ENCODE data around the gene GNGT2.

The GNGT2 gene

DNA sequence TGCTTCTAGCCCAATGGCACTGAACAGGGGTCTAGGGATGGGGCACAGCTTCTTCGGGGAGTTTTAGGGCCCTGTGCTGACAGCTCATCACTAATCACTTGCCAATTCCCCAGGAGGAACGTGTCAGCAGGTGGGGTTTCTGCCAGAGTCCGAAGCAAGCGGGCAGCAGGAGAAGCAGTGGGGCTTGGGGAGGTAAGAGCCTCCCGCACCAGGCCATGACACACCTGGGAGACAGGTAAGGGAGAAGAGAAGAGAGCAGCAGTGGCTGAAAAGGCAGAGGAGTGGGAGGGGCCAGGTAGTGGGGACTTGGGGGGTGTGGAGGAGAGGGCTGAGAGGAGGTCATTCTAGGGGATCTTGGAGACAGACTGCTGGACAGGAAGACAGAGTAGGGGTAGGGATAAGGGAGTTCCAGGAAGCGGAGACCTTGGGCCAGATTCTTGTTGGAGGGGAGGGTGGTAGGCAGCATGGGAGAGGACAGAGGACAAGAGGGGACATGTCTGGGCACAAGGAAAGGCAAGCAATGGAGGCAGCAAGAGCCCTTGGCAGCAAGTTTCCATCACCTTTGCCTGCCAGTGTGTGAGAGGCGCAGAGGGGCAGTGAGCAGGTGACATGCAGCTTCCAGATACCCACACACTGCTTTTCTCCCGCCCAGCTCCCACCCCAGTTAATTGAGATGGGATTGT, 15.3 kb upstream of the GNGT2 start:
- in situ Hi-C loops (cut with HindIII; ENCODE audit: low sequenced_read_pairs): no loop called here
- H3K4me3 ChIP-seq (ENCODE audit: low read depth, low read length): no peak overlapping the region
- no peak for DNase-seq (ENCODE audit: low read depth, low spot score)
- TF ChIP-seq, protein P1, sequence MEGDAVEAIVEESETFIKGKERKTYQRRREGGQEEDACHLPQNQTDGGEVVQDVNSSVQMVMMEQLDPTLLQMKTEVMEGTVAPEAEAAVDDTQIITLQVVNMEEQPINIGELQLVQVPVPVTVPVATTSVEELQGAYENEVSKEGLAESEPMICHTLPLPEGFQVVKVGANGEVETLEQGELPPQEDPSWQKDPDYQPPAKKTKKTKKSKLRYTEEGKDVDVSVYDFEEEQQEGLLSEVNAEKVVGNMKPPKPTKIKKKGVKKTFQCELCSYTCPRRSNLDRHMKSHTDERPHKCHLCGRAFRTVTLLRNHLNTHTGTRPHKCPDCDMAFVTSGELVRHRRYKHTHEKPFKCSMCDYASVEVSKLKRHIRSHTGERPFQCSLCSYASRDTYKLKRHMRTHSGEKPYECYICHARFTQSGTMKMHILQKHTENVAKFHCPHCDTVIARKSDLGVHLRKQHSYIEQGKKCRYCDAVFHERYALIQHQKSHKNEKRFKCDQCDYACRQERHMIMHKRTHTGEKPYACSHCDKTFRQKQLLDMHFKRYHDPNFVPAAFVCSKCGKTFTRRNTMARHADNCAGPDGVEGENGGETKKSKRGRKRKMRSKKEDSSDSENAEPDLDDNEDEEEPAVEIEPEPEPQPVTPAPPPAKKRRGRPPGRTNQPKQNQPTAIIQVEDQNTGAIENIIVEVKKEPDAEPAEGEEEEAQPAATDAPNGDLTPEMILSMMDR (IDR thresholded peaks at IDR 0.05; ENCODE audit: low read depth, low read length): no peak

DNA sequence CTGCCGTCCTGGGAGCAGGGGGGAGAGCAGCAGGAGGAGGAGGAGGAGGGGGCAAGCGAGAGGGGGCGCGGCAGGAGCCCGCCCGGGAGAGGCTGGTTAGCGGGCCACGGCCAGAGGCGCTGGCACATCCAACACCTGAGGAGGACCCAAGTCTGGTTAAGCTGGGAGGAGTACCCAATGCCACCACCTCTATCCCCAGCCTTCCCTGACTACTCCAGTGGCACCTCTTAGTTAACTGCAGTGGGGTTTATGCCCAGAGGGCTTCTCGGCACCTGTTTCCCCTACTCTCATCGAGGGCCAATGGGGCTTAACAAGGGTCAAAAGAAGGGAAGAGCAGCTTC, 14.6 kb upstream of the GNGT2 start:
- H3K4me3 ChIP-seq (ENCODE audit: low read depth, low read length): no peak overlapping the region
- in situ Hi-C loops (cut with HindIII; ENCODE audit: low sequenced_read_pairs): no loop called here
- no peak for DNase-seq (ENCODE audit: low read depth, low spot score)
- TF ChIP-seq, protein P1 (IDR thresholded peaks at IDR 0.05; ENCODE audit: low read depth, low read length): no peak

DNA sequence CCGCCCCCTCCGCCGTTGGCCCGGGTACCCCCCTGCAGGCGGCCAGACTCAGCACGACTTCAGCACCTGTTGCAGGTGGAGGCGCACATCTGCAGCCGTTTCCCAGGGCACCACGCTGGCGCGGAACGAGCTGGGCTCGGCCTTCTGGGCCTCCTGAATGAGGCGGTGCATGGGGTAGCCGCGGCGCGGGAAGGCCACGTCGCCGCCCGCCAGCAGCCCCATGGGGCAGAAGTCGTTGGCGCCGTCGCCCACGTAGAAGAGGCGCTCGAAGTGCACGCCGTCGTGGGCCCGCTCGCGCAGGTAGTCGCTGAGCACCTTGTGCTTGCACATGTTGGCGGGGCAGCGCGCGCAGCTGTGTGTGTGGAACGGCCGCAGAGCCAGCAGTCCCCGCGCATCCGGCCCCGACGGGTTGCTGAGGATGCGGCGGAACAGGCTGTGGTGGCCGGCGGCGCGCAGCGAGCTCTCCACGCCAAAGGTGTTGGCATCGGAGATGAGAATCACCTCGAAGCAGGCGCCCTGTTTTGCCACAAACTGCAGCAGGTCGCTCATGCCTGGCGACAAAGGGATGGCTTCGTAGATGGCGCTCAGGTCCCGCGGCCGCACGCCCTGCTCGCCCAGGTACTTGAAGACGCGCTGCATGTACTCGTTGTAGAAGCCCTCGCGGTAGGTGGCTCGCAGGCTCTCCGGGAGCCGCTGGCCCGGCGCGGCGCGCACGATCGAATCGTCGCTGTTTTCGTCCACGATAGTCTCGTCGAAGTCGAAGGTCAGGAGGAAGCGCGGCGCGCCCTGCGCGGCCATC, 14.0 kb upstream of the GNGT2 start:
- TF ChIP-seq, protein P1 (IDR thresholded peaks at IDR 0.05; ENCODE audit: low read depth, low read length): no peak
- DNase-seq (ENCODE audit: low read depth, low spot score): no peak
- in situ Hi-C loops (cut with HindIII; ENCODE audit: low sequenced_read_pairs): no loop called here
- no peak overlapping the region for H3K4me3 ChIP-seq (ENCODE audit: low read depth, low read length)

DNA sequence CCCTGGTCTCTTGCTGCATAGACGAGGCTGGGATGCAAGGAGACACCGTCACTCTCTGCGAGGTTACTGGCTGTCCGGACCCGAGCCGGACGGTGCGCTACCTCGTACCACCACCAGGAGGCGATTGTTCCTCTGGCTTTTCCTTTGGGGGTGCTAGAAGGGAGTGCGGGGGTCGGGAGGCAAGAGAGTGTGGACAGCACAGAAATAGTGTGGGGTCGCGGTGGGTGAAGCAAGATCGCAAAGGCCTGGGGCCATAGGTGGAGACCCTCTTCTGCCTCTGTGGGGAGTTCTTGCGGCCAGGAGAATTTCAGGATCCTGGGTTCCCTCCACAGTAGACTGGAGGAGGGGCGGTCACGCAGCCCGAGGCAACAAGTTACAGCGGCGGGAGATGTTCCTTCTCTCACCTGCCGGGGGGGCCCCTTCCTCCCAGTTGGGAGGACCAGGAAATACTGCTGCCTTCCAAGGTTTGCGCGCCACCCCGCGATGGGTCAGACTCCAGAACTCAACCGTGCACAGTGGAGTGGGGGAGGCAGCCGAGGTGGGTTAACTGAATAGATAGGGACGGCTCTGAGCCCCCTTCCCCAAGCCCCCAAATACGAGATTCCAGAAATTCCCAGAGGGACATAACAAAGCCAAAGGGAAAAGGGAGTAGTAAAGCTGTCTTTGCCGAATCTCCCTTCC, 13.3 kb upstream of the GNGT2 start:
- TF ChIP-seq, protein P1 (IDR thresholded peaks at IDR 0.05; ENCODE audit: low read depth, low read length): peak; percentile 94
- H3K4me3 ChIP-seq (ENCODE audit: low read depth, low read length): no peak overlapping the region
- no peak for DNase-seq (ENCODE audit: low read depth, low spot score)
- in situ Hi-C loops (cut with HindIII; ENCODE audit: low sequenced_read_pairs): no loop called here

DNA sequence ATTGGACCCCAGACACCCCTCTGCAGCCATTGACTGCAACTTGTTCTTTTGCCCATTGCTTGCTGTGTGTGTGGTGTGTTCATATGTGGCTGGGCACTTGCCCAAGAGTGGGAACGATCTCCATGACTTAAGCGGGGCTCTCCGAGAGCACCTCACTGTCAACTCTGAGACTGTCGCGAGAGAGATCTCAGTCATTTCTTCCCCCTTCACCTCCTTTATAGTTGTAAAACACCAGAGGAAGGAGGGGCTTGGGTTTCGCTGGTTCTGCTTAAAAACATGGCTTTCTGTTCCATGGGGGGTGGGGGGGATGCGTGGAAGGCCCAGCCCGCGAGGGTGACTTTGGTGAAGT, 12.8 kb upstream of the GNGT2 start:
- no peak for DNase-seq (ENCODE audit: low read depth, low spot score)
- no peak overlapping the region for H3K4me3 ChIP-seq (ENCODE audit: low read depth, low read length)
- in situ Hi-C loops (cut with HindIII; ENCODE audit: low sequenced_read_pairs): no loop called here
- TF ChIP-seq, protein P1 (IDR thresholded peaks at IDR 0.05; ENCODE audit: low read depth, low read length): no peak

DNA sequence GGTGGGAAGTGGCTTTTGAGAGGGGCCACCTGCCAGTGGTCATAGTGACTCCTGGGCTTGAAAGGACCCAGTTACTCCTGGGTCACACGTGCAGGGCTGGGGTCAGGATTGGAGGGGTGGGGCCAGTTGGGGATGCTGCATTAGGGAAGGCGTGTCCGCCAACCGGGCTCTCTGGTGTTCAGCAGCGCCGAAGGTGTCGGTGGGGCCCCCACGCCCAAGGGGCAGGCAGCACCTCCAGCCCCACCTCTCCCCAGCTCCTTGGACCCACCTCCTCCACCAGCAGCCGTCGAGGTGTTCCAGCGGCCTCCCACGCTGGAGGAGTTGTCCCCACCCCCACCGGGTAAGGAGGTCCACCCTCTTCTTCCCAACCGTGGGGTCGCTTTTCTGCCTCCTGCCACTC, 9.6 kb upstream of the GNGT2 start:
- TF ChIP-seq, protein P1 (IDR thresholded peaks at IDR 0.05; ENCODE audit: low read depth, low read length): no peak
- no peak for DNase-seq (ENCODE audit: low read depth, low spot score)
- H3K4me3 ChIP-seq (ENCODE audit: low read depth, low read length): no peak overlapping the region
- in situ Hi-C loops (cut with HindIII; ENCODE audit: low sequenced_read_pairs): no loop called here
